ENCODE data around the gene WDFY2. TPM values are rescaled to one million over a fixed set of nuclear protein-coding genes. Genes with fewer than 3 reads are reported as not detected.

Gene WDFY2
- total and polyA plus RNA-seq, 2 of the 8 experiments (the other 6 are each of a cell fraction or from before 2014, with no cell fraction given) = 13.9 to 29.0 TPM

DNA sequence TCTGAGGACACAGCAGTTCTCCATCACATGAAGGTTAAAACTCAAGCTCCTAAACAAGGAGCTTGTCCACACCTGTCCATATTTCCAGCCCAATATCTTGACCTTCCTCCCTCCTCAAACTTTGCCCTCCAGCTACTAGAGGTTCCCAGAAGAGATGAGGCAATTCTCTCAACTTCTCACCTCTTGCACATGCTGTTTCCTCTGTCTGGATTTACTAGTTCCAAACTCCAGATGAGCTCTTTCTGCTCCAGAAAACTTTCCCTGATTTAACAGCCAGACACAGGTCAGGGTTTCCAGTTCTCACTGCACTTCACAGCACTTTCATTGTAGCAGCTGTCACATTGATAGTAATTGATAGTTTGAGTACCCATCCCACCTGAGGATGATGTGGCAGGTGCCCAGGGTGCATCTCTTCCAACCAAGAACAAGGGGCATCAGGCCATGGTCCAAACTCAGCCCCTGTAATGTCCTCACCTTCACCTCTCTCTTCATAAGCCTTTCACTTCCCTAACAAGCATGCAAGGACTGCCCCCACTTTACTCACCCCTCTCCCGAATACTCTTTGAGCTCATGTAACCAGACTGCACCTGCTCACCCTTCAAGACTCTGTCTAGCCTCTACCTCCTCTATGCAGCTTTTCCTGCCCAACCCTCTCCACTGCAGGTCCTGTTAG is 3.0 kb upstream of the WDFY2 start:
- WGBS, 2 experiments (ENCODE audit: extremely low coverage in 1 of 2, insufficient coverage in 1 of 2, insufficient read length in 1 of 2, insufficient replicate concordance in 2 of 2, low coverage in 1 of 2, low lambda C conversion rate in 2 of 2, missing lambda C conversion rate in 1 of 2) = 92% methylated on average over 1 of the region's 1 CpG; no CpG with 5 or more reads in 1 of the 2 experiments
- H3K4ac ChIP-seq (replicated peaks; ENCODE audit: insufficient read length, low read depth, low read length) = no peak overlapping the region
- no peak overlapping the region for H4K91ac ChIP-seq (replicated peaks; ENCODE audit: insufficient read length, low read length)
- peaks cover 4 to 14% of the 10 kb centered on the region in 2 experiments; a peak in 3 of 4 replicates for H3K79me2 ChIP-seq (ENCODE audit: control insufficient read depth in 1 of 2, insufficient read depth in 2 of 2, low read length in 2 of 2)
- H3K36me3 ChIP-seq (ENCODE audit: control insufficient read depth in 2 of 4, insufficient read depth in 4 of 4, low read length in 3 of 4) = no peaks in the 10 kb centered on the region
- no peak overlapping the region for H3K4me3 ChIP-seq (ENCODE audit: extremely low read depth in 1 of 4, insufficient read depth in 2 of 4, low read depth in 3 of 4, low read length in 4 of 4)
- H3K14ac ChIP-seq (ENCODE audit: insufficient read length) = no peak overlapping the region
- FAIRE-seq (no peak), DNase-seq (ENCODE audit: low read depth in 1 of 2, low spot score in 2 of 2) (no peak)
- H3K18ac ChIP-seq (ENCODE audit: extremely low read depth, low read length) = no peak overlapping the region
- no peak overlapping the region for H2BK12ac ChIP-seq (ENCODE audit: low read depth, low read length)
- no peak overlapping the region for H3K4me2 ChIP-seq (ENCODE audit: insufficient read depth in 1 of 2, low read depth in 2 of 2, low read length in 2 of 2)
- no peak overlapping the region for H2BK5ac ChIP-seq (ENCODE audit: low read depth, low read length)
- H3K27ac ChIP-seq (ENCODE audit: low read depth, low read length) = no peak overlapping the region
- no peak overlapping the region for H2AFZ ChIP-seq (ENCODE audit: low read length)
- no peaks in the 10 kb centered on the region for H3K79me1 ChIP-seq (ENCODE audit: low read depth, low read length)
- H2BK15ac ChIP-seq (ENCODE audit: low read length) = no peak overlapping the region
- H2AK5ac ChIP-seq (ENCODE audit: low read depth, low read length) = no peak overlapping the region
- no peak overlapping the region for H2BK120ac ChIP-seq (replicated peaks; ENCODE audit: low read depth, low read length)
- no peak overlapping the region for H3K9ac ChIP-seq (replicated peaks in 1 of 4; ENCODE audit: extremely low read depth in 1 of 4, low read depth in 3 of 4, low read length in 3 of 4)
- H4K20me1 ChIP-seq (replicated peaks in 1 of 2; ENCODE audit: control insufficient read depth in 1 of 2, insufficient read depth in 2 of 2, low read length in 2 of 2) = peaks cover 0 to 3% of the 10 kb centered on the region in 2 experiments
- no peak overlapping the region for H3K23ac ChIP-seq (ENCODE audit: insufficient read length)
- peaks cover 6% of the 10 kb centered on the region for H3K23me2 ChIP-seq (ENCODE audit: low read depth, low read length)
- no peak overlapping the region for H4K8ac ChIP-seq (ENCODE audit: extremely low read depth, insufficient read depth, low read length)
- no peaks in the 10 kb centered on the region for H3K9me3 ChIP-seq (ENCODE audit: insufficient read depth in 2 of 2, low read depth in 1 of 2, low read length in 1 of 2)
- no peak for TF ChIP-seq JUN (IDR thresholded peaks at IDR 0.05; ENCODE audit: low read depth, low read length)
- H2BK20ac ChIP-seq (ENCODE audit: low read length) = no peak overlapping the region
- H3K56ac ChIP-seq (replicated peaks; ENCODE audit: insufficient read length, low read depth, low read length) = no peak overlapping the region
- H3K4me1 ChIP-seq (replicated peaks in 1 of 4; ENCODE audit: control insufficient read depth in 3 of 4, insufficient read depth in 4 of 4, low read length in 3 of 4) = peaks cover 2 to 4% (median 3%) of the 10 kb centered on the region in 4 experiments; a peak in 5 of 7 replicates
- ChIA-PET POLR2A (ENCODE audit: partially characterized antibody) (no interaction called here), CTCF (ENCODE audit: partially characterized antibody) (interaction anchor here (0.8 to 2.1 kb wide), 4 partner anchors 27 to 135 kb away, joined by 3 to 6 read pairs (median 3); no protein-coding TSS in a partner anchor)
- no peaks in the 10 kb centered on the region for H3K27me3 ChIP-seq (replicated peaks in 1 of 4; ENCODE audit: control insufficient read depth in 3 of 4, extremely low read depth in 1 of 4, insufficient read depth in 3 of 4, low read length in 3 of 4)
- H4K5ac ChIP-seq (ENCODE audit: insufficient read length, low read depth, low read length) = no peak overlapping the region

All from H1 (cell line).